GM10266 (cell line): ENCODE measurements around the gene ARG1.

Source experiments
- DNase-seq: peaks from one replicate; pipeline ENCODE4 v3.0.0; 2012; ENCODE audit errors: extremely low spot score
- TF ChIP-seq, protein P1 (sequence below): IDR thresholded peaks from 2 replicates; pipeline ENCODE4 v1.5.1; 2012; ENCODE audit warnings: mild to moderate bottlenecking, low read depth; ENCODE audit not compliant: control insufficient read depth, insufficient read depth; ENCODE audit errors: missing control alignments

ARG1 gene

DNA sequence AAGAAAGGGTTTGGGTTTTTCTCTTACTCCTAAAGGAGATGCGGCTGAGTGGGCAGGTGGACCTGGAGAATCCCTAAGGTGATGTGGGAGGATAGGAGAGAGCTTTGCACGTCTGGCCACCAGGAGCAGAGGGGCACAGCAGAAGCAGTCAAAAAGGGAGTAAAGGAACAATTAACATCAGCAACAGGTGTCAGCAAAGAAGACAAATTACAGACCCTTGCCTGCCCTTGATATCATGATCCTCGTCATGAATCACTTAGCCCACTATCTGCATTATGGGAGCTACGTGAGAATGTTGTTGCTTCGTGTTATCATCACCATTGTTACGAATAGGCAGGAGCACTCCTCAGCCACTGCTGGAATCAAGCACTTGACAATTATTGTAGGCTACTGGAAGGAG is 25.5 kb upstream of the ARG1 start:
- TF ChIP-seq, protein P1, sequence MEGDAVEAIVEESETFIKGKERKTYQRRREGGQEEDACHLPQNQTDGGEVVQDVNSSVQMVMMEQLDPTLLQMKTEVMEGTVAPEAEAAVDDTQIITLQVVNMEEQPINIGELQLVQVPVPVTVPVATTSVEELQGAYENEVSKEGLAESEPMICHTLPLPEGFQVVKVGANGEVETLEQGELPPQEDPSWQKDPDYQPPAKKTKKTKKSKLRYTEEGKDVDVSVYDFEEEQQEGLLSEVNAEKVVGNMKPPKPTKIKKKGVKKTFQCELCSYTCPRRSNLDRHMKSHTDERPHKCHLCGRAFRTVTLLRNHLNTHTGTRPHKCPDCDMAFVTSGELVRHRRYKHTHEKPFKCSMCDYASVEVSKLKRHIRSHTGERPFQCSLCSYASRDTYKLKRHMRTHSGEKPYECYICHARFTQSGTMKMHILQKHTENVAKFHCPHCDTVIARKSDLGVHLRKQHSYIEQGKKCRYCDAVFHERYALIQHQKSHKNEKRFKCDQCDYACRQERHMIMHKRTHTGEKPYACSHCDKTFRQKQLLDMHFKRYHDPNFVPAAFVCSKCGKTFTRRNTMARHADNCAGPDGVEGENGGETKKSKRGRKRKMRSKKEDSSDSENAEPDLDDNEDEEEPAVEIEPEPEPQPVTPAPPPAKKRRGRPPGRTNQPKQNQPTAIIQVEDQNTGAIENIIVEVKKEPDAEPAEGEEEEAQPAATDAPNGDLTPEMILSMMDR, result no peak
- DNase-seq, result no peak

DNA sequence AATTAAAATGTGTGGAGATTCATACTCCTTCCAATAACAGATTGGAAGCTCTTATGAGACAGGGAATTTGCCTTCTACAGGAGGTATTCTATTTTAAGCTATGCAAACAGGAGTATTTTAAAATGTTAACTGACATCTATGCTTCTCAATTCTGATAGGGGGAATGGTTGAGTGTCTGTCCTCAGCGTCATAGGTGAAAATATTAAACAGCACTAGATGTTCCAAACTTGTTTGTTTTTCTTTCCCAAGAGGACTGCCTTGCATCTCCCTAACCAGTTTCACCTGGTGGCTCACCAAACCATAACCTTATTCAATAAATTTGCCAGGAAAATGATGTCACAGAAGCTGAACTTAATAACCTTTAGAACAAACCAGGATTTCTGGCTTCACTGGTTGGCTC is 24.6 kb upstream of the ARG1 start:
- TF ChIP-seq, protein P1, result no peak
- no peak for DNase-seq

DNA sequence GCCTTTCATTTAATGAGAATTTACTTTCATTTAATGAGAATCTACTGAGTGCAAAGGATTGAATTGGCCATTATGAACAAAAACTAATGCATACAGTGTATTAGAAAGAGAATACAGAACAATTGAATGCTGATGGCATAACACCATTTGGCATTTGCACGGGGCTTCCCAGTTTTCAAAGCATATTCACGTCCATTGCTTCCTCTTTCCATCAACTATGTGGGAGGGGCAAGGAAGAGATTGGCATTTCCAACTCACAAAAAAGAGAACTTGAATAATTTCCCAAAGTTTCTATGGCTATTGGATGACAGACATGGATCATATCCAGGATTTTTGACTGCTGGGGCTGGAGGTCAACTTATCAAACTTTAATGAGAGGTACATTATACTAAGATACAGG is 23.2 kb upstream of the ARG1 start:
- TF ChIP-seq, protein P1, result no peak
- no peak for DNase-seq

DNA sequence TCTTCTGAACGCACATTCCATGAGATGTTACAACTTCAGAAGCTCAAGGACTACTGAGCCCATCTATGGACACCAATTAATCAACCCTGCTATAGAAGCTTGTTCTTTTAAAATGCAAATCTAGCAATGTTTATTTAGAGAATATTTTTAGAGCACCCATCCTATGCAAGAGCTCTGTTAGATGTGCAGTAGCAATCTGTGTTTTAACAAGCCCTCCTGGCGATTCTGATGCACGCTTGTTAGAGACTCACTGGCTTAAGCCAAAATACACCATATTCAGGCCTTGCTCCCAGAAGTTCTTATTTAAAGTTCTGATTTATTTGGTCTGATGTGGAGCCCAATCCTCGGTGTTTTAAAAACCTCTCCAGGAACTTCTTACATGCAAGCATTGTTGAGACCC is 21.1 kb upstream of the ARG1 start:
- TF ChIP-seq, protein P1, result no peak
- DNase-seq, result no peak

DNA sequence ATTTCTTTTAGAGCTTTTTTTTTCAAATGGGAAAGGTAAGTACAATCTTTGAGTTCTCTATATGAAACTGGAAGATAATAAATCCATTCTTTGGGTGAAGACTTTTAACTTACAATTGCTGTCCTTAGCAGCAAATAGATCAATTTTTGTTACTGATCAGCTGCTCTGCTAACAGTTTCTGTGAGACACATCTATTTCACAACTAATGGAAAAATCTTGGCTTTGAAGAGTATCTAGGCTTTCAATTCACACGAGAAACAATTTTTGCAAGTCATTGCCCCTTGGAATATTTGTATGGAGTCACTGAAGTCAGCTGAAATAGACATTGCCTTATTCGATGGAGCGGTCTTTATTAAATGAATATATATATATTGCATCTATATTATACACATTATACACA is 20.5 kb upstream of the ARG1 start:
- no peak for DNase-seq
- TF ChIP-seq, protein P1, result no peak

DNA sequence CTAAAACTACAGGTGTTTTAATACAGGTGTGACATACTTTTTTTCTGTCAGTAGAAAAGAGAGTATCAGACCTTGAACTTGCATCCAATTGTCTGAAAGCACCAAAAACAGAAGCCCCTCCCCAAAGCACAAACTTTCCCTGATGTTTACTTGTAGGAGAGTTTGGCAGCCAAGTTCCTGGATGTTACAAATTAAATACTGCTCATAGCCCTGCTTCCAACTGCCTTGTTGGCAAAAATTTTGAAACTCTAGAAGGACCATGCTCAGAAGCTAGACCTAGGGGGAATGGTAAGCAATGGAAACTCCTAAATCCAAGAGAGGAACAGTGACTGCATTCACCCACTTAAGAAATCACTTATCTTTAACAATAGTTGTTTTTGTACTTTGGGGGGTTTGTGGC is 17.0 kb upstream of the ARG1 start:
- no peak for DNase-seq
- TF ChIP-seq, protein P1, result no peak

DNA sequence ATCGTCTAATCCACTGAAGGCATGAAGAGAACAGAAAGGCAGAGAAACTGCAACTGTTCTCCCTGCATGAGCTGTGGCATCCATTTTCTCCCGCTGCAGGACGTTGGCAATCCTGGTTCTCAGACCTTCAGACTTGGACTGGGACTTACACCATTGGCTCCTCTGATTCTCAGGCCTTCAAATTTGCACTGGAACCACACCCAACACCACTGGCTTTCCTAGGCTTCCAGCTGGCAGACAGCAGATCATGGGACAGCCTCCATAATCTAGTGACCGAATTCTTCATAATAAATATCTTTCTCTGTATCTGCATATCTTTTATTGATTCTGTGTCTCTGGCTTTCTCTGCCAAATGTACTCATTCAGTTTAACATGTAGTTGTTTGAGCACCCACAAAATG is 14.1 kb upstream of the ARG1 start:
- TF ChIP-seq, protein P1, result no peak
- no peak for DNase-seq
